DND-41 (cell line): ENCODE data around the gene TMA16.

ENCODE experiments used
- ATAC-seq: fragments of 200-7000 bp; cut with Tn5 transposase; 3 replicates; pipeline ENCODE4 v1.9.1; 2021; ENCODE audit warnings: low read depth; ENCODE audit not compliant: insufficient read depth
- DNase-seq: peaks from one replicate; pipeline ENCODE4 v3.0.0-alpha.2; 2020
- H2AFZ ChIP-seq: 2 replicates; pipeline ENCODE4 v1.6.0; 2012; ENCODE audit warnings: low read depth, low read length
- H3K27ac ChIP-seq: 2 replicates; pipeline ENCODE4 v1.5.1; 2012; ENCODE audit warnings: low read length, inconsistent platforms
- H3K27me3 ChIP-seq: fragments of 200-600 bp; sonication (generic); 2 replicates; pipeline ENCODE4 v1.6.0; 2012; ENCODE audit warnings: low read length, mild to moderate bottlenecking, inconsistent platforms; ENCODE audit not compliant: insufficient read depth, poor library complexity
- H3K36me3 ChIP-seq: 2 replicates; pipeline ENCODE4 v1.5.1; 2012; ENCODE audit warnings: low read length, inconsistent platforms; ENCODE audit not compliant: insufficient read depth
- H3K4me1 ChIP-seq: 2 replicates; pipeline ENCODE4 v1.5.1; 2012; ENCODE audit warnings: mild to moderate bottlenecking, low read length; ENCODE audit not compliant: insufficient read depth
- H3K4me2 ChIP-seq: 2 replicates; pipeline ENCODE4 v1.6.0; 2012; ENCODE audit warnings: mild to moderate bottlenecking, moderate library complexity, low read length, inconsistent platforms; ENCODE audit not compliant: insufficient read depth
- H3K4me3 ChIP-seq, 2 experiments: fragments of 200-600 bp in 1 of 2; shearing (Covaris generic) in 1 of 2; 2 replicates each; pipeline ENCODE4 v1.5.1; 2012 to 2016; ENCODE audit warnings: inconsistent platforms in 2 of 2, low read length in 2 of 2, mild to moderate bottlenecking in 2 of 2, low read depth in 1 of 2, moderate library complexity in 1 of 2
- H3K79me2 ChIP-seq: 2 replicates; pipeline ENCODE4 v1.6.0; 2012; ENCODE audit warnings: low read length, inconsistent platforms; ENCODE audit not compliant: insufficient read depth
- H3K9ac ChIP-seq: 2 replicates; pipeline ENCODE4 v1.6.0; 2012; ENCODE audit warnings: low read depth, mild to moderate bottlenecking, inconsistent platforms, low read length, moderate library complexity
- H3K9me3 ChIP-seq: 2 replicates; pipeline ENCODE4 v1.5.1; 2012; ENCODE audit warnings: low read length, moderate library complexity, mild to moderate bottlenecking, inconsistent platforms; ENCODE audit not compliant: insufficient read depth, severe bottlenecking
- H4K20me1 ChIP-seq: 2 replicates; pipeline ENCODE4 v1.6.0; 2012; ENCODE audit warnings: low read length; ENCODE audit not compliant: insufficient read depth
- CTCF ChIP-seq: IDR thresholded peaks from 2 replicates; pipeline ENCODE4 v1.5.1; 2012; ENCODE audit warnings: borderline replicate concordance, low read length, moderate library complexity, mild to moderate bottlenecking; ENCODE audit not compliant: poor library complexity, severe bottlenecking; ENCODE audit errors: extremely low read depth
- EZH2 ChIP-seq: IDR thresholded peaks from 3 replicates; pipeline ENCODE4 v1.6.1; 2012; ENCODE audit warnings: borderline replicate concordance, low read depth, mild to moderate bottlenecking, moderate library complexity, low read length, inconsistent platforms; ENCODE audit not compliant: severe bottlenecking

Gene TMA16

GRCh38 chr4:163565226-163566135 is 71.0 kb downstream of the TMA16 start:
- no peaks in the 10 kb centered on the region for H3K79me2 ChIP-seq
- H3K27ac ChIP-seq, result no peak overlapping the region
- H3K4me3 ChIP-seq, result no peak overlapping the region
- no peaks in the 10 kb centered on the region for H3K9me3 ChIP-seq
- H3K36me3 ChIP-seq, result no peaks in the 10 kb centered on the region
- H3K4me2 ChIP-seq, result no peak overlapping the region
- no peaks in the 10 kb centered on the region for H3K27me3 ChIP-seq
- ATAC-seq (no peak), DNase-seq (no peak)
- TF ChIP-seq EZH2 (no peak), CTCF (no peak)
- no peak overlapping the region for H3K9ac ChIP-seq
- no peak overlapping the region for H2AFZ ChIP-seq
- H4K20me1 ChIP-seq, result no peaks in the 10 kb centered on the region
- no peaks in the 10 kb centered on the region for H3K4me1 ChIP-seq

- Histone ChIP-seq H3K9me3 (no peaks in the 10 kb centered on the region), H3K36me3 (no peaks in the 10 kb centered on the region), H2AFZ (no peak overlapping the region), H3K79me2 (no peaks in the 10 kb centered on the region), H3K9ac (no peak overlapping the region), H3K4me3 (no peak overlapping the region), H3K27ac (no peak overlapping the region), H3K4me1 (no peaks in the 10 kb centered on the region), H4K20me1 (no peaks in the 10 kb centered on the region), H3K27me3 (no peaks in the 10 kb centered on the region), H3K4me2 (no peak overlapping the region)
- no peak for ATAC-seq
- TF ChIP-seq CTCF, result no peak
- no peak for TF ChIP-seq EZH2
- DNase-seq, result no peak
Measured at GRCh38 chr4:163566257-163566796, 71.8 kb downstream of the TMA16 start.

- H3K4me2 ChIP-seq, result no peak overlapping the region
- ATAC-seq, result no peak
Measured at GRCh38 chr4:163568843-163569242, 74.4 kb downstream of the TMA16 start.

More at GRCh38 chr4:163568843-163569242, 74.4 kb downstream of the TMA16 start:
- Histone ChIP-seq H3K79me2 (no peaks in the 10 kb centered on the region), H3K9me3 (no peaks in the 10 kb centered on the region), H3K27ac (no peak overlapping the region), H3K27me3 (no peaks in the 10 kb centered on the region), H3K4me3 (no peak overlapping the region), H3K36me3 (no peaks in the 10 kb centered on the region), H2AFZ (no peak overlapping the region), H3K4me1 (no peaks in the 10 kb centered on the region), H4K20me1 (no peaks in the 10 kb centered on the region), H3K9ac (no peak overlapping the region)
- no peak for DNase-seq
- TF ChIP-seq CTCF (no peak), EZH2 (no peak)
